A549 (cell line): ENCODE measurements around the gene PAPPA2. TPM values are rescaled to one million over a fixed set of nuclear protein-coding genes. Genes with fewer than 3 reads are reported as not detected.

Experiments used
- ATAC-seq, 2 experiments: fragments of 200-7000 bp in 1 of 2; fragments of >200 bp in 1 of 2; cut with Nextera tagmentation in 1 of 2; cut with Tn5 transposase in 1 of 2; 3 replicates each; pipeline versions ENCODE4 v1.8.0 to v1.9.1; 2018 to 2020; ENCODE audit warnings: mild to moderate bottlenecking in 1 of 2, moderate library complexity in 1 of 2
- CTCF ChIA-PET: fragments of 300-600 bp; sonication (Branson Sonifier 250); formaldehyde crosslinking; extraction: SDS; loops from one replicate; lab custom pipeline; 2021; ENCODE audit warnings: antibody characterized with exemption, inconsistent platforms; lab: Yijun Ruan, JAX
- POLR2A ChIA-PET: fragments of 350-600 bp; formaldehyde crosslinking; extraction: SDS; loops from one replicate; lab custom pipeline; 2021; ENCODE audit warnings: antibody characterized with exemption, inconsistent platforms; lab: Yijun Ruan, JAX
- DNase-seq, 2 experiments: peaks; one replicate each; pipeline versions ENCODE4 v3.0.0 to v3.0.0-alpha.2; 2011 to 2016; ENCODE audit warnings: low read depth in 1 of 2, low spot score in 1 of 2
- FAIRE-seq: peaks from 2 replicates; lab custom pipeline; 2011; peaks lifted over from hg19 to GRCh38; lab: Jason Lieb, UNC
- H3K27ac ChIP-seq, 2 experiments: fragments of >200 bp; sonication (Bioruptor Twin); formaldehyde crosslinking; 3 replicates each; pipeline ENCODE4 v1.5.1; 2016 to 2017
- H3K4me1 ChIP-seq: fragments of >200 bp; sonication (Bioruptor Twin); formaldehyde crosslinking; 3 replicates; pipeline ENCODE4 v1.6.1; 2016
- H3K4me2 ChIP-seq: fragments of >200 bp; sonication (Bioruptor Twin); formaldehyde crosslinking; 3 replicates; pipeline ENCODE4 v1.6.1; 2016
- H3K4me3 ChIP-seq: fragments of >200 bp; sonication (Bioruptor Twin); formaldehyde crosslinking; 3 replicates; pipeline ENCODE4 v1.5.1; 2016
- H3K9me3 ChIP-seq: fragments of >200 bp; sonication (Bioruptor Twin); formaldehyde crosslinking; 3 replicates; pipeline ENCODE4 v1.6.1; 2016
- BCL3 ChIP-seq: fragments of >200 bp; sonication (Bioruptor Twin); formaldehyde crosslinking; IDR thresholded peaks from 3 replicates; pipeline ENCODE4 v1.6.1; 2016
- CTCF ChIP-seq: fragments of >200 bp; sonication (Bioruptor Twin); formaldehyde crosslinking; IDR thresholded peaks from 3 replicates; pipeline ENCODE4 v1.5.1; 2016
- E2F6 ChIP-seq: IDR thresholded peaks from 2 replicates; pipeline ENCODE4 v1.6.1; 2012; ENCODE audit warnings: low read depth, borderline replicate concordance
- ESRRA ChIP-seq: fragments of 150-350 bp; IDR thresholded peaks from 2 replicates; pipeline ENCODE4 v1.6.1; 2014; ENCODE audit warnings: mild to moderate bottlenecking, low read length, borderline replicate concordance
- FOSL2 ChIP-seq, 2 experiments: fragments of 450-650 bp in 1 of 2; fragments of >200 bp in 1 of 2; sonication (Bioruptor Twin) in 1 of 2; formaldehyde crosslinking; IDR thresholded peaks; 2 replicates each; pipeline versions ENCODE4 v1.5.0 to v1.6.1; 2016 to 2020; ENCODE audit warnings: mild to moderate bottlenecking in 1 of 2, moderate library complexity in 1 of 2
- GATA3 ChIP-seq: IDR thresholded peaks from 2 replicates; pipeline ENCODE4 v1.6.1; 2012; ENCODE audit warnings: borderline replicate concordance
- HES2 ChIP-seq: fragments of >200 bp; sonication (Bioruptor Twin); formaldehyde crosslinking; IDR thresholded peaks from 2 replicates; pipeline ENCODE4 v1.6.1; 2016
- HEYL ChIP-seq: fragments of 250-450 bp; sonication (Bioruptor Pico); IDR thresholded peaks from 2 replicates; pipeline ENCODE4 v1.8.0; 2021; ENCODE audit warnings: mild to moderate bottlenecking, moderate library complexity
- HOXB13 ChIP-seq: fragments of 250-450 bp; sonication (Bioruptor Pico); IDR thresholded peaks from 2 replicates; pipeline ENCODE4 v1.5.0; 2020; ENCODE audit warnings: low read depth, mild to moderate bottlenecking, moderate library complexity
- JUNB ChIP-seq: fragments of >200 bp; sonication (Bioruptor Twin); formaldehyde crosslinking; IDR thresholded peaks from 2 replicates; pipeline ENCODE4 v1.6.1; 2016
- KDM1A ChIP-seq: fragments of 200-600 bp; sonication (generic); IDR thresholded peaks from 2 replicates; pipeline ENCODE4 v1.6.1; 2016; ENCODE audit warnings: low read depth, mild to moderate bottlenecking
- KDM5A ChIP-seq: fragments of 200-600 bp; sonication (generic); IDR thresholded peaks from 2 replicates; pipeline ENCODE4 v1.6.1; 2016; ENCODE audit warnings: antibody characterized with exemption, mild to moderate bottlenecking
- MAX ChIP-seq: IDR thresholded peaks from 2 replicates; pipeline ENCODE4 v1.6.1; 2012
- MYC ChIP-seq: IDR thresholded peaks from 2 replicates; pipeline ENCODE4 v1.6.1; 2012; ENCODE audit warnings: mild to moderate bottlenecking, inconsistent platforms, low read length, improper control_type of control experiment, borderline replicate concordance
- NFE2L2 ChIP-seq: fragments of 150-350 bp; conservative IDR thresholded peaks from 2 replicates; pipeline ENCODE4 v1.6.1; 2014; ENCODE audit warnings: low read length
- REST ChIP-seq: fragments of 200-600 bp; sonication (generic); IDR thresholded peaks from 2 replicates; pipeline ENCODE4 v1.6.1; 2016; ENCODE audit warnings: antibody characterized with exemption, mild to moderate bottlenecking, moderate library complexity
- RFX5 ChIP-seq: fragments of 450-650 bp; IDR thresholded peaks from 2 replicates; pipeline ENCODE4 v1.7.1; 2014; ENCODE audit warnings: antibody characterized with exemption, mild to moderate bottlenecking, moderate library complexity
- SREBF2 ChIP-seq: fragments of 450-650 bp; IDR thresholded peaks from 2 replicates; pipeline ENCODE4 v1.6.1; 2014; ENCODE audit warnings: mild to moderate bottlenecking, moderate library complexity
- TFCP2L1 ChIP-seq: fragments of 250-450 bp; sonication (Bioruptor Pico); IDR thresholded peaks from 2 replicates; pipeline ENCODE4 v1.5.0; 2021; ENCODE audit warnings: mild to moderate bottlenecking
- WGBS: methylation state at CpG from one replicate; pipeline ENCODE4 v1.1.6; 2017; ENCODE audit errors: missing lambda C conversion rate; 5-methylcytosine and 5-hydroxymethylcytosine counted together
- polyA plus RNA-seq, 4 experiments: library from polyadenylated mRNA; depleted of rRNA in 3 of 4; stranded (reverse); fragments of >200 nt; fragmentation: RNase III in 1 of 4; extraction: RNeasy Plus Mini Kit Qiagen cat#74134 plus additional on column Dnase treatment in 1 of 4; gene quantifications; 2 replicates in 3 of 4; 3 replicates in 1 of 4; pipeline ENCODE4 v1.2.3, GENCODE V29; 2011 to 2017

Gene PAPPA2
- polyA plus RNA-seq, 2 of the 4 experiments (the other 2 are of a cell fraction): 0.03 to 0.72 TPM

- TF ChIP-seq CTCF: peak; percentile 64
These were observed 228.6 kb downstream of the PAPPA2 start (continued) for GRCh38 chr1:176691251-176692228.

GRCh38 chr1:176692431-176692830 is 229.5 kb downstream of the PAPPA2 start:
- Histone ChIP-seq H3K27ac (no peak overlapping the region), H3K4me2 (no peak overlapping the region), H3K4me1 (no peaks in the 10 kb centered on the region), H3K9me3 (no peaks in the 10 kb centered on the region), H3K4me3 (no peak overlapping the region)
- POLR2A ChIA-PET: no interaction called here
- no peak for TF ChIP-seq HOXB13 (CRISPR knock-in tag)
- no peak for TF ChIP-seq RFX5
- no peak for TF ChIP-seq KDM1A
- no peak for TF ChIP-seq JUNB
- no peak for TF ChIP-seq MYC
- no peak for TF ChIP-seq FOSL2 (IDR thresholded peaks at IDR 0.05)
- TF ChIP-seq FOSL2 (CRISPR knock-in tag; IDR thresholded peaks at IDR 0.05): no peak
- no peak for TF ChIP-seq CTCF
- no peak for TF ChIP-seq HES2
- no peak for TF ChIP-seq HEYL (CRISPR knock-in tag)
- no peak for TF ChIP-seq MAX
- TF ChIP-seq ESRRA: no peak
- TF ChIP-seq GATA3: no peak
- no peak for TF ChIP-seq BCL3
- no peak for TF ChIP-seq TFCP2L1 (CRISPR knock-in tag)
- no peak for TF ChIP-seq SREBF2
- no peak for TF ChIP-seq E2F6
- TF ChIP-seq REST: no peak
- no peak for TF ChIP-seq KDM5A
- TF ChIP-seq NFE2L2: no peak
- ATAC-seq (no peak), DNase-seq (no peak), FAIRE-seq (no peak)
- WGBS: 26% methylated on average over 4 of the region's 4 CpGs
- CTCF ChIA-PET: interaction anchor here (0.9 to 7.0 kb wide), 9 partner anchors 9 to 317 kb away, joined by 3 to 68 read pairs (median 6); no protein-coding TSS in a partner anchor
